ENCODE results near the gene FBXW12. TPM values are rescaled to one million over a fixed set of nuclear protein-coding genes. Genes with fewer than 3 reads are reported as not detected.

Gene FBXW12
- total RNA-seq, 4 donors from 2014 or later: not detected

GRCh38 chr3:48439820-48440589 is 68.0 kb downstream of the FBXW12 start, which contains the start of the genes CCDC51 and TMA7:
TSS of gene CCDC51 (minus strand) at chr3:48440119. CDS start at chr3:48435128, 4,991 bp downstream.
TSS of gene TMA7 (plus strand) at chr3:48440257. CDS start at chr3:48440297, 40 bp downstream.
- in situ Hi-C loops (cut with MboI; ENCODE audit: low pct_ligation_motif_present in 1 of 4, low pct_unique_long_range_greater_than_20kb in 1 of 4, low sequenced_read_pairs in 3 of 4): loop anchor here in 3 of 4 donors (5.0 to 10.0 kb wide), 4 partner anchors 38 to 168 kb away; no protein-coding TSS in a partner anchor
- Histone ChIP-seq H3K27me3 (no peaks in the 10 kb centered on the region), H3K36me3 (peaks cover 0 to 11% (median 2%) of the 10 kb centered on the region in 4 donors), H3K27ac (peak within 1 kb of the TSS; percentile 93 to 99 (median 96)), H3K9me3 (no peaks in the 10 kb centered on the region), H3K4me1 (peaks cover 18 to 33% (median 22%) of the 10 kb centered on the region in 4 donors), H3K4me3 (peak within 1 kb of the TSS; percentile 81 to 98 (median 92))
- WGBS, 2 donors (ENCODE audit: low coverage in 1 of 2): 0 to 1% methylated on average over 1 to 33 of the region's 54 CpGs
- intact Hi-C loops (cut with DNase I; ENCODE audit: low total_unique reads): loop anchor here (10.0 kb wide), 1 partner anchor 165 kb away; no protein-coding TSS in a partner anchor
- TF ChIP-seq POLR2A (IDR thresholded peaks at IDR 0.05): peak; percentile 99
- no peak for TF ChIP-seq EP300 (IDR thresholded peaks at IDR 0.05; ENCODE audit: low read depth)
- peak; percentile 98 to 99 (median 99) for TF ChIP-seq POLR2AphosphoS5 (IDR thresholded peaks at IDR 0.05)
- no peak for TF ChIP-seq CTCF (IDR thresholded peaks at IDR 0.05)
- DNase-seq: peak; percentile 99

GRCh38 chr3:48440590-48440958 is 68.6 kb downstream of the FBXW12 start:
- Histone ChIP-seq H3K9me3 (no peaks in the 10 kb centered on the region), H3K27ac (peak overlapping the region; percentile 93 to 99 (median 96)), H3K4me3 (peak overlapping the region; percentile 81 to 98 (median 92)), H3K36me3 (peaks cover 0 to 11% (median 2%) of the 10 kb centered on the region in 4 donors), H3K4me1 (peaks cover 18 to 27% (median 21%) of the 10 kb centered on the region in 4 donors), H3K27me3 (no peaks in the 10 kb centered on the region)
- DNase-seq: peak; percentile 30
- in situ Hi-C loops (cut with MboI; ENCODE audit: low pct_ligation_motif_present in 1 of 4, low pct_unique_long_range_greater_than_20kb in 1 of 4, low sequenced_read_pairs in 3 of 4) (no loop called here), intact Hi-C loops (cut with DNase I; ENCODE audit: low total_unique reads) (no loop called here)
- WGBS, 2 donors (ENCODE audit: low coverage in 1 of 2): 1 to 2% methylated on average over 15 to 21 of the region's 21 CpGs
- TF ChIP-seq POLR2AphosphoS5 (IDR thresholded peaks at IDR 0.05) (no peak), CTCF (IDR thresholded peaks at IDR 0.05) (no peak), EP300 (IDR thresholded peaks at IDR 0.05; ENCODE audit: low read depth) (no peak), POLR2A (IDR thresholded peaks at IDR 0.05) (no peak)

GRCh38 chr3:48441940-48442339 is 69.9 kb downstream of the FBXW12 start:
- no peak for DNase-seq
- intact Hi-C loops (cut with DNase I; ENCODE audit: low total_unique reads): no loop called here
- Histone ChIP-seq H3K4me3 (no peak overlapping the region), H3K9me3 (no peaks in the 10 kb centered on the region), H3K36me3 (peaks cover 0 to 11% (median 2%) of the 10 kb centered on the region in 4 donors), H3K27ac (peak overlapping the region in 2 of 4 donors; percentile 94 to 99), H3K27me3 (no peaks in the 10 kb centered on the region), H3K4me1 (peaks cover 23 to 31% (median 25%) of the 10 kb centered on the region in 4 donors)
- no peak for TF ChIP-seq POLR2AphosphoS5 (IDR thresholded peaks at IDR 0.05)
- no peak for TF ChIP-seq EP300 (IDR thresholded peaks at IDR 0.05; ENCODE audit: low read depth)
- TF ChIP-seq CTCF (IDR thresholded peaks at IDR 0.05): no peak
- no peak for TF ChIP-seq POLR2A (IDR thresholded peaks at IDR 0.05)
- WGBS, 2 donors (ENCODE audit: low coverage in 1 of 2): 67 to 77% methylated on average over 4 to 6 of the region's 6 CpGs
- in situ Hi-C loops (cut with MboI; ENCODE audit: low pct_ligation_motif_present in 1 of 4, low pct_unique_long_range_greater_than_20kb in 1 of 4, low sequenced_read_pairs in 3 of 4): no loop called here

Small RNA genes lying within 50 kb of the gene (small RNA-seq; reads per million reads assigned to genes)
- gene RN7SL321P: 0 reads per million in 4 donors

Other genes with a start within 250 kb of the FBXW12 start
- gene CDC25A, start 183.8 kb upstream of the FBXW12 start, total RNA-seq: 1 to 10 TPM; 1.7 to 7.6 (median 4.8) TPM
- gene CAMP, start 148.7 kb upstream of the FBXW12 start, total RNA-seq: not detected
- 1 to 10 TPM; 1.9 to 9.1 (median 5.8) TPM for gene ZNF589, start 131.1 kb upstream of the FBXW12 start, total RNA-seq
- gene NME6, start 70.9 kb upstream of the FBXW12 start, total RNA-seq: 10 to 100 TPM; 22.9 to 39.3 (median 28.1) TPM
- not detected for gene SPINK8, start 38.6 kb upstream of the FBXW12 start, total RNA-seq
- gene PLXNB1, start 57.9 kb downstream of the FBXW12 start, total RNA-seq: 100 to 1,000 TPM; 129 to 530 (median 245) TPM
- 10 to 100 TPM in 2 of 4 donors, 1 to 10 TPM in 2; 2.8 to 14.1 (median 8.2) TPM for gene CCDC51, start 67.9 kb downstream of the FBXW12 start, total RNA-seq
- 100 to 1,000 TPM; 115 to 279 (median 192) TPM for gene TMA7, start 68.0 kb downstream of the FBXW12 start, total RNA-seq
- 1 to 10 TPM; 1.8 to 4.4 (median 2.9) TPM for gene ATRIP, start 74.5 kb downstream of the FBXW12 start, total RNA-seq
- 10 to 100 TPM; 72.9 to 89.4 (median 80.8) TPM for gene SHISA5, start 132.0 kb downstream of the FBXW12 start, total RNA-seq
- gene PFKFB4, start 184.6 kb downstream of the FBXW12 start, total RNA-seq: 1 to 10 TPM in 3 of 4 donors, under 1 TPM in 1; 0.37 to 7.9 (median 6.7) TPM
- not detected for gene UCN2, start 191.6 kb downstream of the FBXW12 start, total RNA-seq
- gene COL7A1, start 223.1 kb downstream of the FBXW12 start, total RNA-seq: 10 to 100 TPM in 2 of 4 donors, 1 to 10 TPM in 2; 4.8 to 19.1 (median 12.9) TPM
- gene UQCRC1, start 237.4 kb downstream of the FBXW12 start, total RNA-seq: 100 to 1,000 TPM; 579 to 974 (median 655) TPM
- gene TMEM89, start 249.6 kb downstream of the FBXW12 start, total RNA-seq: 10 to 100 TPM in 1 of 4 donors, not detected in 3; 13.1 TPM

All from transverse colon (tissue), 4 donors.